GM12801 (cell line): Measurements from ENCODE around the gene BCAP29.

Experiments
- TF ChIP-seq, protein P1 (sequence below): IDR thresholded peaks from one replicate; pipeline ENCODE4 v1.5.1; 2011; ENCODE audit warnings: control low read depth; ENCODE audit not compliant: insufficient read length; ENCODE audit errors: extremely low read depth

Gene BCAP29

DNA sequence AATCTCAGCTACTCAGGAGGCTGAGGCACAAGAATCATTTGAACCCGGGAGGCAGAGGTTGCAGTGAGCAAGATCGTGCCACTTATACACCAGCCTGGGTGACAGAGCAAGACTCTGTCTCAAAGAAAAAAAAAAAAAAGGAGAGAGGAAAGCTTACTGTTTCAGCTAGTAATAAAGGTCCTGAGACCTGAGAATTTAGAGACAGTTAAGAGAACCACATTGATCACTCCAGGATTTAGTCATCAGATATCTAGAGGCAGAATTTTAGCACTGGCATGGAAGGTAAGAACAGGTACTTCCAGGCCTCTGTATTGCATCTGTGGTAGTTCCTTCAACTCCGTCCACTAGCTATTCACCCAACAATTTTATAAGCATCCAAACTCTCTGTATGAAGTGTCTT lies 24.2 kb upstream of the BCAP29 start:
- TF ChIP-seq, protein P1, sequence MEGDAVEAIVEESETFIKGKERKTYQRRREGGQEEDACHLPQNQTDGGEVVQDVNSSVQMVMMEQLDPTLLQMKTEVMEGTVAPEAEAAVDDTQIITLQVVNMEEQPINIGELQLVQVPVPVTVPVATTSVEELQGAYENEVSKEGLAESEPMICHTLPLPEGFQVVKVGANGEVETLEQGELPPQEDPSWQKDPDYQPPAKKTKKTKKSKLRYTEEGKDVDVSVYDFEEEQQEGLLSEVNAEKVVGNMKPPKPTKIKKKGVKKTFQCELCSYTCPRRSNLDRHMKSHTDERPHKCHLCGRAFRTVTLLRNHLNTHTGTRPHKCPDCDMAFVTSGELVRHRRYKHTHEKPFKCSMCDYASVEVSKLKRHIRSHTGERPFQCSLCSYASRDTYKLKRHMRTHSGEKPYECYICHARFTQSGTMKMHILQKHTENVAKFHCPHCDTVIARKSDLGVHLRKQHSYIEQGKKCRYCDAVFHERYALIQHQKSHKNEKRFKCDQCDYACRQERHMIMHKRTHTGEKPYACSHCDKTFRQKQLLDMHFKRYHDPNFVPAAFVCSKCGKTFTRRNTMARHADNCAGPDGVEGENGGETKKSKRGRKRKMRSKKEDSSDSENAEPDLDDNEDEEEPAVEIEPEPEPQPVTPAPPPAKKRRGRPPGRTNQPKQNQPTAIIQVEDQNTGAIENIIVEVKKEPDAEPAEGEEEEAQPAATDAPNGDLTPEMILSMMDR = no peak

DNA sequence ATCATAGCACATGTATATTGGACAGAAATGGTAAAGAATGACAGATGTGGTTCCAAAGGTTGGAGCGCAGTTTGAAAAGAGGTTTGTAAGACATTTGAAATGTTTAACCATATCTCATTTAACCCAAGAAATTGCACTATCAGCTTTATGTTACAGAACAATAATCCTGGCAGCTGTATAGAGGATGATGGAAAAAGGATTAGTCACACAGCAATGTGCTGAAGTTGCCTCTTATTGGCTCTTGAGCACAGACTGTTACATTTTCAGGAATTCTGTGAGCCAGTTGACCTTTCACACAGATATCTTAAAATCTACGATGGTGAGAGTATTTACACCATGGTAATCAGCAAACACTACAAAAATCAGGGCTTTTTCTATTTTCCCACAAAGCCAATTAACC lies 20.2 kb upstream of the BCAP29 start:
- TF ChIP-seq, protein P1 = no peak

DNA sequence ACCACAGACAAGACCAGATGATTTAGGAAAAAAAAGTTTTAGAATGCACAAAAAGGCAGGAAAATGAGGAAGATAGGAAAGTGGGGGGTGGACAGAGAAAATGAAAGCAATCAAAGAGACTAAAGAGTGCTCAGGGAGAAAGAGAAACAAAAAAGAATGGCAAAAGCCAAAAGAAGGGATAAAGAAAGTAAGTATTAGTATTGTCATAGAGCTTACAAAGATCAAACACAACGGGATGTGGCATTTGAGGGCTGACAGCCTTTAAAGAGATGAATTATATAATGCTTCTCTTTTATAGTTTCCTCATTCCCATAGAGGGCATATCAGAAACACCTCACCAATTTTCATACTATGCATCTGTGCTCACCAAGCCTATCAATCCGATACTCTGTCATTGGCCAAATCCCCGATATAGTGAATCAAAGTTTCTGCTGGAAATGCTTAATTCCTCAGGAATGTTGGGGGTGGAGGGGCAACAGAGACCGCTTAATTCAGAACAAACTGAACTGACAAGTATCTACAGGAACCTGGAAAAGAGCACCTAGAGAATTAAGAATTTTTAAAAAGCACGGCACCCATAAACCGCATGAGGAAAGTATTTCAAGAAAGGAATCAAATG lies 19.0 kb upstream of the BCAP29 start:
- TF ChIP-seq, protein P1 = no peak

DNA sequence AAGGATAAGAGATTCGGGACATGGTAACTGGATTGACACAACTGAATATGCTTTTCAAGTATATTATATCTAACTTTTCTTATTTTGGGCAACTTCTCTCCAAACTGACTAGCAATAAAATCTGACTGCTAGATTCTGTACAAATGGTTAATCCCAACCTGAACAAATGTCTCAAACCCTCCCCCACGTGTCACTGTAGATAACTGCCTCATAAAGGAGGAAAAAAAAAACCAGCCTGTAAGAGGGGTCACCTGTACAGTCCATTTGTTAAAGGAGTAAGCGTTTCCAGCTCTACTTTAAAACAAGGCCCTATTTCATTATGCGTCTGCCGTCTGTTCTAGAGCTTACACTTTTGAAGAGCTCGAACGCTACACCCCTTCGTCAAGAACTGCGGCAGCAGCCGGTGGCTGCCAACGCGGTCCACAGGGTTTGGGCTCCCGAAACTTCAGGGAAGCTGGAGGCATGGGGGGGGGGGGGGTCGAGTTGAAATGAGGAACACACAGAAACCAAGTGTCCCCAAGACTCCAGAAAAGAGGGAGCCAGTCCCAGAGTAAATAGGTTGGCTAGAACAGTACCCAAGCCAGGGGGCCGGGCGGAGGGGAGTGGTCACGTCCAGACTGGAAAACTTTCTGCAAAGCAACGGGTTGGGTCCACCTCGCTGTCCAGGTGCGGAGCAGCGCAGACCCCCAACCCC lies 16.8 kb upstream of the BCAP29 start:
- TF ChIP-seq, protein P1 = no peak

DNA sequence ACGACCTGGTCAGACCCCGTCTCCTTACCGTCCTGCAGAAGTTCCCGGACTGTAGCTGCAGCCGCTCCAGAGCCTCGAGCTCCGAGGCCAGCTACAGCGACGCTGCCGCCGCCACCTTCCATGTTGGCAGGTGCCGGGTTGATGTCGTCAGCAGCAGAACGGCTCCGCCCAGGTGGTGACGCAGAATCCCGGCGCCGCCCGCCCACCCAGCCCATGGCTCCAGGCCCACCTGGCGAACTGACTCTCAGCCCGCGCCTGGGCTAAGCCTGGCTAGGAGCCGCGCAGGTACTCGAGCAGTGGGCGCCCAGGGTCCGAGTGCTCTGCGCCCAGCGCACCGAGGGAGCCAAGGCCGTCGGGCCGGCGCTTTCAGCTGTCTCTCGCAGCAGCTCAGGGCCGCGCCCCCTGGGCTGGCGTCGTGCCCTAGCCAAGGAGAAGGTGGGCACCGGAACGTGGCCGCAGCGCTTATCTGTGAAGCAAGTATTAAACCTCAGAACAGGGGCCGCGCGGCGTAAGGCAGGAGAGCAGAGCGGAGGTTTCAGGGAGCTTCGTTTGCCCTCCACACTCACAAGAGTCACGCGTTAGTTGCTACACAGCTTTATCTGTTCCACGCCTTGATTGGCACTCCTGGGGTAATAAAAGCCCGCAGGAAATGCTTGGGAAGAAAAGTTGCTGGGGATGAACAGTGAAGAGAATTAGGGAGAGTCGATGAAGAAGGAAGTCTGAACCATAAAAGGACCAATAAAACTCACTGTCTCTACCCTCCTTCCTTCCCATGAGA lies 16.1 kb upstream of the BCAP29 start, which contains the start of the genes COG5 and DUS4L:
COG5 (minus strand) TSS at position 146 of the 778 bp plus-strand sequence; CDS start at position 122, 24 bp downstream.
DUS4L (plus strand) TSS at position 197 of the 778 bp plus-strand sequence. CDS start 3,100 bp downstream, outside the sequence.
- TF ChIP-seq, protein P1 = no peak

DNA sequence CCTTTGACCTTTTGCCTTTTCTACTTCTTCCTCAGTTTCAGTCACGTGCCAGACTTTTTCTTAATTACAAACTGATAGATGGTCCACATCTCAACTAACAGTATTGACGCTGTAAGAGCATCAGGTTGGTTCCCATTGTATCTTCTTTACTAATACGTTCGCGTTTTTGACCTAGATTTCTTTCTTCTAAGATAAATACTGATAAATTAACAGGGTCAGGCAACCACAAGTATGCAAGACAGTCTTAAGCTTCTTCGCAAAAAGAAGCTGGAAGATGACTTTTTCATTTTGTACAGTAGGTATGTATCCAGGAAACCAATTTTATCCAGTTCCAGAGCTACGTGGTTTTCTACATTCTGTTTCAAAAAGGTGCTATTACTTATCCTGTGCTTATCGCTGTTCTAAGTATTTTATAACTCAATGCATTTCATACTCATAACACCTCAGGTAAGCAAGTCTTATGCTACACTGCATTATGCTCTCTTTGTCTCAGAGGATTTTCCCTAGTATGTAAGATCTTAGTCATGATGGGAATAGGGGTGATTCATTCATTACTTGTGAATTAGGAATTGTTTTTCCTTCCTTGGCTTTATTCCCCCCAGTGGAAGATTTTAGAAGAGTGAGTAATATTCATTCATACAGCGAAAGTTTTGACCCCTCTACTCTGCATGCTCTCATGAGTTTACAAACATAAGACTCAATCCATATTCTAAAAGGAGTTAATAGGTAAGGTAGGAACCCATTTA lies 15.3 kb upstream of the BCAP29 start:
- TF ChIP-seq, protein P1 = no peak
